Right lobe of liver (tissue), 6 donors: ENCODE measurements around the gene RPL11. TPM values are rescaled to one million over a fixed set of nuclear protein-coding genes. Genes with fewer than 3 reads are reported as not detected.

Source experiments
- ATAC-seq, 4 donors: fragments of 200-7000 bp; cut with Tn5 transposase; one replicate each; pipeline ENCODE4 v1.9.1; 2020; ENCODE audit warnings: mild to moderate bottlenecking in 4 of 4, moderate library complexity in 4 of 4
- DNase-seq, 3 donors: peaks; one replicate each; pipeline ENCODE4 v3.0.0-alpha.2; 2020
- H3K27ac ChIP-seq, 3 donors: fragments of 200-600 bp; one replicate each; pipeline ENCODE4 v1.8.0; 2022
- H3K27me3 ChIP-seq, 2 donors: fragments of 200-600 bp; one replicate each; pipeline ENCODE4 v1.8.0; 2022
- H3K36me3 ChIP-seq, 4 donors: fragments of 200-600 bp; sonication (generic) in 1 of 4; one replicate each; pipeline versions ENCODE4 v1.5.1 to v1.8.0; 2017 to 2022; ENCODE audit warnings: control low read depth in 1 of 4
- H3K4me1 ChIP-seq, 4 donors: fragments of 200-600 bp; sonication (generic) in 1 of 4; one replicate each; pipeline versions ENCODE4 v1.5.1 to v1.8.0; 2017 to 2022; ENCODE audit warnings: control low read depth in 1 of 4
- H3K4me3 ChIP-seq, 3 donors: fragments of 200-600 bp; one replicate each; pipeline ENCODE4 v1.8.0; 2022
- H3K9me3 ChIP-seq, 4 donors: fragments of 200-600 bp; sonication (generic) in 1 of 4; one replicate each; pipeline versions ENCODE4 v1.5.1 to v1.8.0; 2017 to 2022; ENCODE audit warnings: control low read depth in 1 of 4
- CTCF ChIP-seq, 4 donors: fragments of 200-600 bp in 3 of 4; fragments of 450-650 bp in 1 of 4; IDR thresholded peaks; one replicate each; pipeline versions ENCODE4 v1.5.1 to v1.8.0; 2016 to 2022; ENCODE audit warnings: antibody characterized with exemption in 4 of 4, mild to moderate bottlenecking in 2 of 4
- POLR2A ChIP-seq: fragments of 450-650 bp; IDR thresholded peaks from one replicate; pipeline ENCODE4 v1.6.1; 2017; ENCODE audit warnings: antibody characterized with exemption, mild to moderate bottlenecking
- WGBS: methylation state at CpG from one replicate; pipeline ENCODE4 v1.1.6; 2018; ENCODE audit warnings: low coverage, low lambda C conversion rate; ENCODE audit not compliant: insufficient coverage; ENCODE audit errors: missing lambda C conversion rate; 5-methylcytosine and 5-hydroxymethylcytosine counted together
- intact Hi-C, 2 donors: fragments of 100-400 bp; cut with DNase I; formaldehyde crosslinking; loops; one replicate each; pipeline versions ENCODE4 v1.11.2 to v1.14.1; 2022
- total RNA-seq, 6 experiments: library from RNA; depleted of rRNA in 2 of 6; stranded (reverse); fragments of >200 nt in 2 of 6; fragmentation: NEBNext Ultra II Directional in 3 of 6; extraction: Animal tissue kit (Norgen Biotek cat#: 25700) in 3 of 6; gene quantifications; one replicate each; pipeline versions ENCODE4 v1.1.0 to v1.2.4, GENCODE V29; 2016 to 2023
- donor health status: DM: no; HTN: yes; CAD: no.
- donor health status: DM: no; HTN: no; CAD: no.
- donor health status: DM: no; HTN: no; CAD: no.
- donor health status: DM: no; HTN: yes; CAD: no.
- donor health status: DM: no; HTN: yes; CAD: no.

Gene RPL11
- total RNA-seq, 6 experiments from 2014 or later = 341 to 471 (median 405) TPM

DNA sequence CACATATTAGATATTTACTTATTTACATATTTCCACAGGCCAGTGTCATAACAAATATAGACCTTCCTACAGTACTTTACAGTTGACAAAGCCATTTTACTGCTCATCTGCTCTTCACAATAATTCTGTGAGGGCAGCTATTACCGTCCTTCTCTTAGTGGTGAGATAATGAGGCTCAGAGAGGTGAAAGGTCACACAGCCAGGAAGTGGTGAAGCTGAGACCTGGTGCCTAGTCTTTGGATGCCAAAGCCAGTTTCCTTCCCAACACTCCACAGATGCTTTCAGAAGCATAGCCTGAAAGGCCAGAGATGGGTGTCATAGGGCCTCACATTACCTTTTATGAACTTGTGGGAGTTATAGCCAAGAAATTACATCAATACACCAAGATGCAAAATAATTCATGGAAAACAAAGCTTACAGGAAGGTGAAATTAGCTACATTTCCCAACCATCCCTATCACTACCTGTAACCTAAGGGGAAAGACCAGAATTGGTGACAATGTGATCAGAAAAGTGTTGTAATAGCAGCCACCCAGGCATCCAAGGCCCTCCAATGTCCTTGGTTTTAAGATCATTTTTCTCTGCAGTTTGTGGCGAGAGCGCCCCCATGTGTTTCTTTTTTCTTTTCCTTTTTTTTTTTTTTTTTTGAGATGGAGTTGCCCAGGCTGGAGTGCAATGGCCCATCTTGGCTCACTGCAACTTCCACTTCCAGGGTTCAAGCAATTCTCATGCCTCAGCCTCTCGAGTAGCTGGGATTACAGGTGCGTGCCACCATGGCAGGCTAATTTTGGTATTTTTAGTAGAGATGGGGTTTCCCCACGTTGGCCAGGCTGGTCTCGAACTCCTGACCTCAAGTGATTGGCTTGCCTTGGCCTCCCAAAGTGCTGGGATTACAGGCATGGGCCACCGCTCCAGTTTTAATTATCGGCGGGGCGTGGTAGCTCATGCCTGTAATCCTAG lies 26.5 kb upstream of the RPL11 start:
- peak in 1 of 4 donors; percentile 13 for TF ChIP-seq CTCF (IDR thresholded peaks at IDR 0.05)
- TF ChIP-seq POLR2A = no peak
- H3K36me3 ChIP-seq = no peaks in the 10 kb centered on the region
- H3K4me3 ChIP-seq = no peak overlapping the region
- H3K4me1 ChIP-seq = no peaks in the 10 kb centered on the region
- no peak overlapping the region for H3K27ac ChIP-seq
- 33% methylated on average over 5 of the region's 11 CpGs for WGBS
- DNase-seq (no peak), ATAC-seq (no peak)
- H3K9me3 ChIP-seq = no peaks in the 10 kb centered on the region
- H3K27me3 ChIP-seq = no peaks in the 10 kb centered on the region
- intact Hi-C loops = no loop called here

DNA sequence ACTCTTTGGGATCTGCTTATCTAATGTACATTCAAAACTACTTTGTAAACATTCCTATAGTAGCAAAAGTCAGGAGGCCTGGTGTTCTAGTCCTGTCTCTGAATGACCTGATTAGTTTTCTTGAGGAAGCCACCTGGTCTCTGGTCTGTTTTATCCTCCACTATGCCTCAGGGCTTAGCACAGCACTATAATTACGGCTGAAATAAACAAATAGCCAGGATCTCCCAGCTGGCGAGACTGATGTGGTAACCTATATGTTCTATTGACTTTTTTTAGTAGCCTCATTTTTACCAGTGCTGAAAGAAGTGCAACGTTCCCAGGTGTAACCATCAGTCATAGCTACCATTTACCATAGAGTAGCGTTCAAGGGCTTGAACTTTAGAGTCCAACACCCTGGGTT lies 24.2 kb upstream of the RPL11 start:
- no peak overlapping the region for H3K4me3 ChIP-seq
- ATAC-seq = no peak
- no peaks in the 10 kb centered on the region for H3K9me3 ChIP-seq
- no peaks in the 10 kb centered on the region for H3K27me3 ChIP-seq
- no peak for DNase-seq
- no peak for TF ChIP-seq CTCF (IDR thresholded peaks at IDR 0.05)
- TF ChIP-seq POLR2A = no peak
- 68% methylated on average over 4 of the region's 4 CpGs for WGBS
- H3K4me1 ChIP-seq = no peaks in the 10 kb centered on the region
- intact Hi-C loops = no loop called here
- no peak overlapping the region for H3K27ac ChIP-seq
- H3K36me3 ChIP-seq = no peaks in the 10 kb centered on the region

- Histone ChIP-seq H3K4me3 (no peak overlapping the region), H3K4me1 (peaks cover 0 to 5% (median 0%) of the 10 kb centered on the region in 4 donors), H3K27ac (no peak overlapping the region), H3K9me3 (no peaks in the 10 kb centered on the region), H3K36me3 (no peaks in the 10 kb centered on the region), H3K27me3 (no peaks in the 10 kb centered on the region)
- DNase-seq = no peak
- TF ChIP-seq POLR2A (no peak), CTCF (IDR thresholded peaks at IDR 0.05) (no peak)
- intact Hi-C loops = no loop called here
- no peak for ATAC-seq
- WGBS = no CpG with 5 or more reads among the region's 2 CpGs
Observed at GRCh38 chr1:23670709-23671108, 20.9 kb upstream of the RPL11 start.

GRCh38 chr1:23673086-23673813 lies 18.4 kb upstream of the RPL11 start:
- H3K4me1 ChIP-seq = peaks cover 0 to 5% (median 0%) of the 10 kb centered on the region in 4 donors
- H3K4me3 ChIP-seq = no peak overlapping the region
- 11% methylated on average over 6 of the region's 6 CpGs for WGBS
- ATAC-seq (peak; percentile 85 to 97 (median 92)), DNase-seq (peak; percentile 42 to 63 (median 62))
- TF ChIP-seq CTCF (IDR thresholded peaks at IDR 0.05) (no peak), POLR2A (no peak)
- no peaks in the 10 kb centered on the region for H3K36me3 ChIP-seq
- no peaks in the 10 kb centered on the region for H3K27me3 ChIP-seq
- intact Hi-C loops = no loop called here
- H3K27ac ChIP-seq = no peak overlapping the region
- H3K9me3 ChIP-seq = no peaks in the 10 kb centered on the region
